ENCODE measurements around the gene FBLN2. TPM values are rescaled to one million over a fixed set of nuclear protein-coding genes. Genes with fewer than 3 reads are reported as not detected.

Gene FBLN2
- total RNA-seq, 2 experiments from 2014 or later, result 0.05 TPM; not detected in 1

DNA sequence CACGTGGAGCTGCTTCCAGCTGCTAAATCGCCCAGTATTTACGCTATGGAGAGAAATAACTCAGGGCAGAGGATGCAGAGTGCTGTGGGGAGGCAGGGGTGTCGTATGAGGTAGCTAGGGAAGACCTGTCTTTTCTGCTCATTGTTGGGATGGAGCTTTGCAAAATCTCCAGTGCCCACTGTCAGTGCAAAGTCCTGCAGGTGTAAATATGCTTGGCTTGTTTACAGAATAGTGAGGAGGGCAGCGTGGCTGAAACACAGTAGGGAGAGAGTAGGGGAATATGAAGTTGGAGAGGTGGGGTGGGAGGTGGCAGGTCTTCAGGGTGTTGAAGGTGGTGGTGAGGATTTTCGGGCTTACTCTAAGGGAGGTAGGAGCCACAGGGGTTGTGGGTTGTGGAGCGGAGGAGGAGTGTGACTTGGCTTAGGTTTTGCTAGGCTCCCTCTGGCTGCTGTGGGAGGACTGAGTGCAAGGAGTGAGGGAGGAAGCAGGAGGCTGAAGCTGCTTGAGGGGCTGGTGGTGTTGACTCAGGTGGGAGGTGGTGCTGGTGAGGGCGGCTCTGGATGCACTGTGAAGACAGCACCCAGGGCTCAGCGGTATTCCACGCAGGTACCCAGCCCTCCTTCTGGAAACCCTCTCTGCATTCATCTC lies 125.7 kb downstream of the FBLN2 start:
- Mint-ChIP-seq H3K4me3 (no peak overlapping the region), H3K36me3 (ENCODE audit: low read depth) (no peaks in the 10 kb centered on the region), H3K4me1 (no peaks in the 10 kb centered on the region), H3K9me3 (ENCODE audit: low read depth) (no peaks in the 10 kb centered on the region), H3K27me3 (peaks cover 7% of the 10 kb centered on the region), H3K27ac (no peak overlapping the region)
- ChIA-PET CTCF (no interaction called here), POLR2A (no interaction called here)
- no peak for DNase-seq
- no peak for ATAC-seq
- intact Hi-C loops (cut with DNase I, micrococcal nuclease), result no loop called here

DNA sequence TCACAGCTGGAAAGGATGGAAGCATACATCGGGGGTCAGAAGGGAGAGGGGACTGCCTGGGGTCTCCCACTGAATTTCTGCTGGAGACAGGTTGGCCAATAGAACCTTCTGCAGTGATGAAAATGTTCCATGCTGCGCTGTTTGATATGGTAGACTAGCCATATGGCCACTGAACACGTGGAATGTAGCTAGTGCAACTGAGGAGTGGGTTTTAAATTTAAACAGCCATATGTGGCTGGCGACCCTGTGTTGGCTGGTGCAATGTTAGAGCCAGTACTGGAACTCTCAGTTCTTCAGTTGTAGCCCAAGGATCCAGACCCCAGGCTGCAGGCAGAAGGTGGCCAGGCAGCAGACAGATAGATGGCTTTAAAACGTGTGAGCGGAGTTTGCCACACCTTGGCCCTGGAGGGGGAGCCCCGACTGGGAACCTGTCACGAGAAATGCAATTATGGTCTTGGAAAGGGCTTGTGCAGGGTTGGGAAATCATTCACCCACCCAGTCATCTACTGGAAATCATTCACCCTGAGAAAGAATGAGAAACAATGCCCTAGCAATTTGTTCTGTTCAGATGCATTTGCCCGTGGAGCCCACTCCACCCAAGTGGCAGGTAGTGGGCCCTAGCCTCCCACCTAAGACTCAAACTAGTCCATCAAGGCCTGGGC lies 127.6 kb downstream of the FBLN2 start:
- no peaks in the 10 kb centered on the region for H3K36me3 Mint-ChIP-seq (ENCODE audit: low read depth)
- H3K4me1 Mint-ChIP-seq, result no peaks in the 10 kb centered on the region
- intact Hi-C loops (cut with DNase I, micrococcal nuclease), result no loop called here
- no peaks in the 10 kb centered on the region for H3K9me3 Mint-ChIP-seq (ENCODE audit: low read depth)
- ChIA-PET CTCF (interaction anchor here (1.8 kb wide), 1 partner anchor 208 kb away, joined by 5 read pairs; no protein-coding TSS in a partner anchor), POLR2A (no interaction called here)
- H3K27ac Mint-ChIP-seq, result no peak overlapping the region
- peaks cover 7% of the 10 kb centered on the region for H3K27me3 Mint-ChIP-seq
- DNase-seq (no peak), ATAC-seq (no peak)
- H3K4me3 Mint-ChIP-seq, result no peak overlapping the region

DNA sequence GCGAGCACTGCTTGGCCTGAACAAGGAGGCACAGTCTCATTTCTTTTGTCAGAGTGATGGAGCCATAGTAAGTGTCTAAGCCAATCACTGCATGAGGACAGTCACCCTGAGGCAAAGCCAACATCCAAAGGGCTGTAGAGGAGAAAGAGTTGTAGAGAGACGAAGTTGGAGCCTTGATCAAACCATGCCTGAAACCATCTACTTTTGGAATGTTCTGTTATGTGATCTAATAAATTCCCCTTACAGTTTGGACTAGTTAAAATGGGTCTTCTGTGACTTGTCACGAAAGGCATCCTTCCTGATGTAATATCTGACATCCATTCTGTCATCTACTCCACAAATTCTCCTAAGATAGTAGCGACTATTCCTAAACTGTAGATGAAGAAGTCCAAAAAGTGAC lies 128.3 kb downstream of the FBLN2 start:
- DNase-seq (no peak), ATAC-seq (no peak)
- H3K27ac Mint-ChIP-seq, result no peak overlapping the region
- H3K27me3 Mint-ChIP-seq, result peaks cover 5% of the 10 kb centered on the region
- intact Hi-C loops (cut with DNase I, micrococcal nuclease), result no loop called here
- ChIA-PET CTCF (interaction anchor here (1.3 to 1.8 kb wide), 2 partner anchors 19 to 208 kb away, joined by 5 to 6 read pairs; no protein-coding TSS in a partner anchor), POLR2A (no interaction called here)
- H3K4me1 Mint-ChIP-seq, result no peaks in the 10 kb centered on the region
- no peaks in the 10 kb centered on the region for H3K9me3 Mint-ChIP-seq (ENCODE audit: low read depth)
- no peak overlapping the region for H3K4me3 Mint-ChIP-seq
- H3K36me3 Mint-ChIP-seq (ENCODE audit: low read depth), result no peaks in the 10 kb centered on the region

DNA sequence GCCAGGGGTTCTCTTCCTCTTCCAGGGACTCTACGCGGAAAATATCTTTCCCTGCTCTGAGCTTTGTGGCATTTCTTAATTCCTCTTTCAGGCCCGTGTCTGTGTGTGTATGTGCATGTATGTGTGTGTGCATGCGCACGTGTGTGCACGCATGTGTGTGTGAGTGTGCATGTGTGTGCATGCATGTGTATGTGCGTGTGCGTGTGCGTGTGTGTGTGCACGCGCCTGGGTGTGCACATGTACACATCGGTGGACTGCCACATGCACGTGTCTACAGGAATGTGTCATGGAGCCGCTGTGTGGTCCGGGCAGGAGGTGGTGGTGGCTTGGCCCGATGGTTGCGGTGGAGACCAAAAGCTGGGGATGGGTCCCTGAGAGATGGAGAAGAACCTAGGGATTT lies 133.0 kb downstream of the FBLN2 start:
- H3K4me3 Mint-ChIP-seq, result no peak overlapping the region
- ChIA-PET CTCF (interaction anchor here (1.2 kb wide), 1 partner anchor 24 kb away, joined by 4 read pairs; no protein-coding TSS in a partner anchor), POLR2A (no interaction called here)
- intact Hi-C loops (cut with DNase I, micrococcal nuclease), result no loop called here
- no peak overlapping the region for H3K27ac Mint-ChIP-seq
- DNase-seq (no peak), ATAC-seq (no peak)
- H3K4me1 Mint-ChIP-seq, result no peaks in the 10 kb centered on the region
- H3K9me3 Mint-ChIP-seq (ENCODE audit: low read depth), result no peaks in the 10 kb centered on the region
- H3K36me3 Mint-ChIP-seq (ENCODE audit: low read depth), result no peaks in the 10 kb centered on the region
- H3K27me3 Mint-ChIP-seq, result peaks cover 5% of the 10 kb centered on the region

DNA sequence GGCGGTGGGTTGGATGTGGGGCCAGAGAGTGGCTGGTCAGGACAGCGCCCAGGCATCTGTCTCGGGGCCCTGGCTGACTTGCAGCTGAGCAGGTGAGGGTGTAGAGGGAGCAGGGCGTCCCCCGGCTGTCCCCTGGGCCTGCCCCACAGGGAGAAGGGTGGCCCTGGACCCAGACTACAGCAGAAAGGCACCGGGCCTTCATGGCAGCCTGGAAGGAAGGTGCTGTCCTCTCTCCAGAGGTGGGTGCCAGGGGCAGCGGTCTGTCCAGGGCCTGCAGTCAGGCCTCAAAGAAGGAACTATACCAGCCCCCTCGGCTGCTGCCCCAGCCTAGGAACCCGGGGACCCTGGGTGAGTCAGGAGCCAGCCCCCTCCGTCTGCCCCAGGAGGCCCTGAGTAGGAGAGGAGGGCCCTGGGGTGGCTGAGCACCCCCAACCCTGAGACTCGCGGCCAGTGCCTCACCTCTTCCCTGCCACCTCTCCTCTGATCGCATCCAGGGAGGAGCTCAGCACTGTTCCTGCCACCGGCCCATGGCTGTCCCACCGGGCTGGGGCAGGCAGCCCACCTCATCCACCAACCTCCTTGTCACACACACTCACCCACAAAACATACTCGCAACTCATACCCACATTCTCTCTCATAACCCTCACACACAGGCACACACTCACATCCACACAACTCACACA lies 133.5 kb downstream of the FBLN2 start:
- ChIA-PET POLR2A (no interaction called here), CTCF (no interaction called here)
- no peak for DNase-seq
- H3K27ac Mint-ChIP-seq, result no peak overlapping the region
- no peaks in the 10 kb centered on the region for H3K4me1 Mint-ChIP-seq
- H3K4me3 Mint-ChIP-seq, result no peak overlapping the region
- no peaks in the 10 kb centered on the region for H3K36me3 Mint-ChIP-seq (ENCODE audit: low read depth)
- peaks cover 4% of the 10 kb centered on the region for H3K27me3 Mint-ChIP-seq
- H3K9me3 Mint-ChIP-seq (ENCODE audit: low read depth), result no peaks in the 10 kb centered on the region
- intact Hi-C loops (cut with DNase I, micrococcal nuclease), result no loop called here
- no peak for ATAC-seq

DNA sequence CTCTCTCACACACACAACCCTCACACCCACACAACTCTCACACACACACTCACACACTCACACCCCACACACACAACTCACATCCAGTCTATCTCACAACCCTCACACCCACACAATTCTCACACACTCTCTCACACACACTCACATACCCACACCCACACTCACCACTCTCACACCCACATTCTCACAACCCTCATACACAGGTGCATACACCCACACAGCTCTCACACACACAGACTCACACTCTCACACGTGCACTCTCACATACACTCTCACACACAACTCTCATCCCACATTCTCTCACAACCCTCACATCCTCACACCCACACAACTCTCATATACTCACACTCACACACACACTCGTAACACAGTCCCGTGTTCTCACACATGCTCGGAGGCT lies 134.4 kb downstream of the FBLN2 start:
- Mint-ChIP-seq H3K27ac (no peak overlapping the region), H3K27me3 (peaks cover 2% of the 10 kb centered on the region), H3K36me3 (ENCODE audit: low read depth) (no peaks in the 10 kb centered on the region), H3K9me3 (ENCODE audit: low read depth) (no peaks in the 10 kb centered on the region), H3K4me1 (no peaks in the 10 kb centered on the region), H3K4me3 (no peak overlapping the region)
- ATAC-seq (no peak), DNase-seq (no peak)
- intact Hi-C loops (cut with DNase I, micrococcal nuclease), result no loop called here
- POLR2A ChIA-PET, result no interaction called here
- CTCF ChIA-PET, result no interaction called here

DNA sequence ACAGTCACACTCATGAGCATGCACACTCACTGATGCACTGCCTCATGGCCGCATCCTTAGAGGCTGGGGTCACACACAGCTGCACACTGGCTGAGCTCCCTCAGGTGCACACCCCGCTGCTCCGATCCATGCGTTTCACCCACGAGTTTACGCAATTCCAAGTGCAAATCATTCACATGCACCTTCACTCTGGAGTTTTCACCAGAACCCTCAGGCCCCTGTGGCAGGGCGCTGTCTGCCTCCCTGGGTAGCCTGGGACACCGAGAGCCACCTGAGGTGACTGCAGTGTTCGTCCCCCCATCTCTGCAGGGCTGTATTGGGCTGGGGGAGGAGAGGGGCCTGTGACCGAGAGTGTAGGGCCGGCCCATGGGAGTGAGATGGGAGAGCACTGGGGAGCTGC lies 134.8 kb downstream of the FBLN2 start:
- Mint-ChIP-seq H3K4me1 (no peaks in the 10 kb centered on the region), H3K27ac (no peak overlapping the region), H3K36me3 (ENCODE audit: low read depth) (no peaks in the 10 kb centered on the region), H3K9me3 (ENCODE audit: low read depth) (no peaks in the 10 kb centered on the region), H3K27me3 (peaks cover 2% of the 10 kb centered on the region), H3K4me3 (no peak overlapping the region)
- DNase-seq (no peak), ATAC-seq (no peak)
- intact Hi-C loops (cut with DNase I, micrococcal nuclease), result no loop called here
- ChIA-PET CTCF (no interaction called here), POLR2A (no interaction called here)

DNA sequence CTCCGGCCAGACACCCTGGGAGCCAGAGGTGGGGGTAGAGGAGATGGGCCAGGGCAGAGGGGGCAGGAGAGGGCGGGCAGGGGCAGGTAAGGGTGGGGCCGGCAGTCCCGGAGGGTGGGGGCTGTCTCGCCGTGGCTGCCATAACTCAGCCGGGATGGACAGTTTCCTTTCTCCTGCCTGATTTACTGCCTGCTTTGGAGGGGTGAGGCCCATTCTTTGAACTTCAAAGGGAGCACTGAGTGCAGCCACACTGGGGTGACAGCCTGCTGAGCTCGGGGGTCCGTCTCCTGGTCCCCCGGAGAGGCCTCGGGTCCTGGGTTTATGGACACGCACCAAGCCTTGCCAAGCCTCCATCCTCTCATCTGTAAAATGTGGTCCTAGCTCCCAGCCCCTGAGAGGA lies 135.4 kb downstream of the FBLN2 start:
- Mint-ChIP-seq H3K27me3 (no peaks in the 10 kb centered on the region), H3K27ac (no peak overlapping the region), H3K36me3 (ENCODE audit: low read depth) (no peaks in the 10 kb centered on the region), H3K9me3 (ENCODE audit: low read depth) (no peaks in the 10 kb centered on the region), H3K4me3 (no peak overlapping the region), H3K4me1 (no peaks in the 10 kb centered on the region)
- ChIA-PET CTCF (no interaction called here), POLR2A (no interaction called here)
- DNase-seq (no peak), ATAC-seq (no peak)
- intact Hi-C loops (cut with DNase I, micrococcal nuclease), result no loop called here

DNA sequence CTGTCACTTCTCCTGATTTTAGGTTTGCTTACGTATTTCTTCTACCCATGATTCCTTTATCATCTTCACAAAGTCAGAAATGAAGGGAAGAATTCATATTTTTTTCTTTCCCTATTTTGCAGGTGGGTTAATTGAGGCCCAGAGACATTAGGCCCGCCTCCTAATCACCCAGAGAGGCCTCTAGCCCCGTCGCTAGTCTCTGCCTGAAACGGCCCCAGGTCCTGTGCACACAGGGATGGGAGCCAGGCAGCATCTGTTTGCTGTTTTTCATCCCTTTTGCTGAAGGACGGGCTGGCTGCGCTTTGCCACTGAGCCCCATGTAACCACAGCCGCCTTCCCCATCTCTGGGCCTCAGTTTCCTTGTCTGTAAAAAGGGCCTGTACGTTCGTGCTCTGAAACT lies 135.9 kb downstream of the FBLN2 start:
- CTCF ChIA-PET, result no interaction called here
- Mint-ChIP-seq H3K4me1 (no peaks in the 10 kb centered on the region), H3K27ac (no peak overlapping the region), H3K27me3 (no peaks in the 10 kb centered on the region), H3K9me3 (ENCODE audit: low read depth) (no peaks in the 10 kb centered on the region), H3K36me3 (ENCODE audit: low read depth) (no peaks in the 10 kb centered on the region), H3K4me3 (no peak overlapping the region)
- intact Hi-C loops (cut with DNase I, micrococcal nuclease), result no loop called here
- no peak for ATAC-seq
- no peak for DNase-seq
- POLR2A ChIA-PET, result no interaction called here

DNA sequence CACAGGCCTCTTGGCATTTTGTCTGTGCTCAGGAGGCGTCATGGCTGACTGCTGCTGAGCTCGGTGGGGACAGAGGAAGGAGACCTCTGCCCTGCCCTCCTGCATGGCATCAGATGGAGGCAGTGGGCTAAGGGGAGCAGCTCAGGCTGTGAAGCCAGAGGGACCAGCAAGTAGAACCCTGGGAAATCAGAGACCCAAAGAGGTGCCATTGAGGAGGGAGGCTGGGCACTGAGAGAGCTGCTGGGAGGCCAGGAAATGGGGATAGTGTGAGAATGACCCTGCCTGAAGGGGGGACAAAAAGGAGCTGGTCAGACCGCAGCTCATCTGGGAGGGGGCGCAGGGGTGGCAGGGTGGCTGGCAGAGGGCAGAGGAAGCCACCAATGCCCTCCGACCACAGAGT lies 136.8 kb downstream of the FBLN2 start:
- no peaks in the 10 kb centered on the region for H3K36me3 Mint-ChIP-seq (ENCODE audit: low read depth)
- no peak for DNase-seq
- H3K27ac Mint-ChIP-seq, result no peak overlapping the region
- no peaks in the 10 kb centered on the region for H3K27me3 Mint-ChIP-seq
- H3K4me1 Mint-ChIP-seq, result no peaks in the 10 kb centered on the region
- intact Hi-C loops (cut with DNase I, micrococcal nuclease), result no loop called here
- POLR2A ChIA-PET, result no interaction called here
- H3K4me3 Mint-ChIP-seq, result no peak overlapping the region
- H3K9me3 Mint-ChIP-seq (ENCODE audit: low read depth), result no peaks in the 10 kb centered on the region
- CTCF ChIA-PET, result interaction anchor here (0.6 kb wide), 3 partner anchors 149 to 276 kb away, joined by 3 read pairs; no protein-coding TSS in a partner anchor
- ATAC-seq, result no peak

DNA sequence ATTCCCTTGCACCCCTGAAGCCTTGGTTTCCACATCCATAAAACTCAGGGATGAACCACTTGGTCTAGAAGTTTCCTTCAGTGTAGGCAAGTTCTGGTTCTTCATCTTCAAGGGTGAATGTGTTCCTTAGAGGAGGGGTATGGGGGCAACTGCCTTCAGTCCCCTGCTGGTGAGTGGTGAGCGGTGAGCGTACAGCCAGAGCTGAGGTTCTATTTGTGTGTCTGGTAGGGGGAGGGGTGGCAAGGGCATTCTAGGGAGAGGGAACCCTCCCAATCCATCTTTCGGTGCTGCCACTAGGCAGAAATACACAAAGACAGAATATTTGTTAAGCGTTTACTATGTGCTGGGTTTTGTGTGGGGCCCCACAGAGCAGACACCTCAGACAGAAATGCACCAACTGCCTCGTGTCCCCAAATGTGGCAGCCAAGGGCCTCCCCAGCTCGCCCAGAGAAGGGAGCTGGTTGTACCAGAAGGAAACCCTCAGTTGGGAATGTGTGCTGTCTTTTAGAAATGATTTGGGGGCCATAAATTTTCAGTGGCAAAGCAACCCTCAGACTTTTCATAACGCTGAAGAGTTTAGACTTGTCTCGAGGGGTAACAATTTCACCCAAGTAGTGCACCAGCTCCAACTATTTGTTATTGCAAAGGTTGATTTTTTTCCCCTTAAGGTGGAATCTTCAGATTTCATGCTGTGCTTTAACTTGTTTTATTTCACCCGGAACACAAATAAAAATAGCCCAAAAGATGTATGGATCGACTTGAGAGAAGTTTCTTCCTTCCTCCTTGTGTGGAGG lies 137.6 kb downstream of the FBLN2 start:
- no peak overlapping the region for H3K4me3 Mint-ChIP-seq
- POLR2A ChIA-PET, result interaction anchor here (0.5 kb wide), 1 partner anchor 112 kb away, joined by 6 read pairs; no protein-coding TSS in a partner anchor
- CTCF ChIA-PET, result interaction anchor here (0.6 kb wide), 2 partner anchors 275 to 896 kb away, joined by 3 read pairs; no protein-coding TSS in a partner anchor

More for the DNA sequence above, 137.6 kb downstream of the FBLN2 start:
- intact Hi-C loops (cut with DNase I, micrococcal nuclease), result no loop called here
- H3K36me3 Mint-ChIP-seq (ENCODE audit: low read depth), result no peaks in the 10 kb centered on the region
- H3K27ac Mint-ChIP-seq, result no peak overlapping the region
- no peaks in the 10 kb centered on the region for H3K4me1 Mint-ChIP-seq
- DNase-seq, result no peak
- no peaks in the 10 kb centered on the region for H3K27me3 Mint-ChIP-seq
- no peaks in the 10 kb centered on the region for H3K9me3 Mint-ChIP-seq (ENCODE audit: low read depth)
- no peak for ATAC-seq
